ENCODE measurements around the gene PEPD.

PEPD gene

DNA sequence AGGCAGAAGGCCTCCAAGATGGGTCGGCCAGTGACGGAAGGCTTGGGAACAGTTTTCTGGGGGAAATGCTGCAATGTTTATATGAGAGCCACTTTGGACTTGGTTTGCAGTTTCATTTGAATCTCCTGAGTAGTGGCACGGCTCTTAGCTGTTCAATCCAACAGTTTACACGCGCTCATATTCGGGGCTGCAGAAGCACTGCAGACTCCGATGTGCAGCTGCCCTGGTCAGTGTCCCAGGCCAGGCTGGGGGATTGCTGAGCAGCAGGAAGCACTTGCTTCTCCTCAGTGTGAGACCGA is 116.4 kb downstream of the PEPD start:
- DNase-seq = no peak

DNA sequence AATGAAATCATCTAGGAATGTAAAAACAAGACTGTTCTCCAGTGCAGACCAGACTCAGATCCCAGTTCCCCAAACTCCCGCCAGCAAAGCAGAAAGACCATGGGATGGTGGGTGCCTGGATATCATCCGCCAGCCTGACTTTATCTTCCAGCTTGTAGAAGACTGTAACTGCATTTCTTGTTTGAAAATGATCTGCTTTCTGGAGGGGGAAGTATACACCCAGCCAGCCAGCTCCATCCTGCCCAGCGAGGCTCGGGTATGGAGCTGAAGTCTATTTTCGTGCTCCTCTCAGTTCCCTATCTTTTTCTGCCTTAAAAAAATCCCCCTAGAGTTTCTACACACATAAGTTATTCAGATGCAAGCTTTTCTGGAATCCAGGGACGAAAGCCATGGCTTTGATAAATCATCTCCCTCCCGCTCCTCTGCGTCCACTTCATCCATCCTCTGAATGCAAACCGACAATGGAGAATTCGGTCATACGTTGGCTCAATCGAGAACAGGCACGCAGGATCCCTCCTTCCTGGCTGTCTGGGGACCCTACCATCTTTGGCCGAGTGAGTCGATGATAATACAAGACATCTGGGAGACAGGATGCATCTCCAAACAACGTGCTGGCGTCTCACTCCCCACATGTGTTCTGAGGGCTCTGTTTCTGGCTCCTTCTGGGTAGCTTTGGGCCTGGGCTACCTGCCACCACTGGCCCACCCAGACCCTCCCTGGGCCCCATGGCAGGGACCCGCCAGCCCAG is 116.9 kb downstream of the PEPD start:
- DNase-seq = no peak

DNA sequence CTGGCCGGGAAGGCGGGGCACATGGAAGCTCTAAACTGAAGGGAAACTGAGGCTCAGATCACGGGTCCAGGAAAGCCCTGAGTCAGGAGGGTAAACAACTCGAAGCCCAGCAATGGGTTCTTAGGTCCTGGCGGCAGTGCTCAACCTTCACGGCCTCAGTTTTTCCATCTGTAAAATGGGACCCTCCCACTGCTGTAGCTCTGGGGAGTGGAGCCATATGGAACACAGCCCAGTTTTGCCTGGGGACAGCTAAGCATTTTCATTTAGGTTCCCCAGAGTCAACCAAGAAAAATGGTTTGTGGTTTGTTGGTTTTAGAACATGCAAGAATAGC is 117.7 kb downstream of the PEPD start:
- no peak for DNase-seq

DNA sequence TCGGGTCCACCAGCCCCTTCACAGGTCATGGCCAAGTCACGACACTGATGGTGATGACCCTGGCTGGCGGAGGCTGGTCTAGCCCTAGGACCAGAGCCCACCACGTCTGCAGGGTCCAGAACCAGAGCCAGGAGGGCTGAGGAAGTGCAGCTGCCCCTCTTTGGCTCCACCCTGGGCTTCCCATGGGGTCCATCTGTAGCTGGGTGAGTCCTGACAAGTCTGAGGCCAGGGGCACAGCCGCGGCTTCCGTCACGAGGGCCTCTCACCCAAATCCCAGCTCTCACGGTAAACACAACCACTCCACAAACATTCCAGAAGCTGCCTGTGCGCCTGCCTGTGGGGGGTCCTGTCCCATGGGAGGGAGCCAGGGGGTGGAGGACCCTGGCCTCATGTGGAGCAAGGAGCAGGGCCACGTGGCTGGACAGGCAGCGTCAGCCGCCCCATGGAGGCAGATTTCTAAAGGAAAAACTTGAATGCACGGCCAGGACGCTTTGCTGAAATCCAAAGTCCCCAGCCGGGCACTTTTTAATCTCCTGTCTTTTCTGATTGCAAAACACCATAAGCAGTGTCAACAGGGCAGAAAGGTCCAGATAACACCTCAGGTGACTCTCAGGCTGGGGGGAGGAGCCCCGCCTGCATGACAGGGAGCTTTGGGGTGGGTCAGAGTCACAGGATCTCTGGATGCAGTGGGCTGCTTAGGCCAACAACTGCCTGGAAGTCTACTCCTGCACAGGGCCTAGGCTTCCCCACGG is 118.2 kb downstream of the PEPD start:
- DNase-seq = no peak

DNA sequence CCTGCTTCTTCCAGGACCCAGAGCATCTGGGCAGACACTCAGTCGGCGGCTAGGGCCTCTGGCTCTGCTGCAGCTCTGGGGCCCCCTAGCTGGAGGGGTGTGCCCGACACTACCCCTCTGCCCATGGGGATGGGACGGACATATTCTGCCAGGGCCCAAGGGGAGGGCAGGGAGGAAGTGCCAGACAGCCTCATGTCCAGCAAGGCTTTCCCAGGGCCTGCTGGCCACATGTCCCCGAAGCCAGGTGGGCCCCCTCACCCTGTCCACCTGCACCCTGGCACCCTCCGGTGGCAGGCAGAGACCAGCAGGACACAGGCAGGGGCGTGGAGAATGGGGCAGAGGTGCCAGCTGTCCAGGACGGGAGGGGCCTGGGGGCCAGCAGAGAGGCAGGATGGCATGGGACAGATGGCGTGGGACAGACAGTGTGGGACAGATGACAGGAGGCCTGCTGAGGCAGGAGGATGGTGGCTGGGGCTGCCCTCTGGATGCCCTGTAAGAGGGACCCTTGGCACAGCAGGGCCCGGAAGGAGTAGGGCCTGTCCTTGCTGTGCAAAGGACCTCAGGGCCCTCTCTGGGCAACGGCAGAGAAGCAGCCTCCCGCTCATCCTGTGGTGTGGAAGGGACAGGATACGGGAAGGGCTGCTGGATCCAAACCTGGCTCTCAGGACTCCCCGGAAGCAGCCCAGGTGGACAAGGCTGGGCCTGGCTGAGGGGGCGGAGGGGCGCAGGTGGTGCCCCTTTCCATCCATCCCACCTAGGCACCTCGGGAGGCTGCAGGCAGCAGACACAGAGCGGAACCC is 119.0 kb downstream of the PEPD start:
- no peak for DNase-seq

DNA sequence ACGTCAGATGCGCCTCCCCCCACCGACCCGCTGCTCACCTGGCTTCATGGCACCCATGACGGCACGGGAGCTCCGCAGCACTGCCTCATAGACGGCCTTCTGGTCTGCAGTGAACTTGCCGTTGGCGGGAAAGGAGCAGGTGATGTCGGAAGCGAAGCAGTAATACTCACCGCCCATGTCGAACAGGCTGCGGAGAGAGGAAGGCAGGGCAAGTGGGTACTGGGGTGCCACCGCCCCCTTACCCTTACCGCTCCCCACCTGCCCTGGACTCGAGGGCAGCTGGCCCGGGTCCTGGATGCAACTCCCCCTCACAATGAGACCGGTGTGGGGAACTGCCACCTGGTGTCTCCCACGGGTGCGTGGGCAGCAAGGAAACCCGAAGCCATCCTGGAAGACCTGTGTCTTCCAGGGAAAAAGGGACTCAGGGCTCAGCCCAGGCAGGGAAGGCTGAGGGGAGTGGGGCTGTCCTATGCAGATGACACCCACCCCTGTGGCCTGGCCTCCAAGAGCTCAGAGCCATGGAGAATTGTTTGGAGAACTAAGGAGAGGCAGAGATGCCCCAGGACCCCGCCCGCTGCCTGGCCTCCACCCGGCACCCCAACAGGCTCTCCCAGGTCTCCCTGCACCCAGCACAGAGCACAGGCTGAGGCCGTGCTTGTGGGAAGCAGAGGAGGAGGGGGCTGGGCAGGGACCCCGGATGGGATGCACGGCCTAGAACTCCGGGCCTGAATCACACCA is 119.7 kb downstream of the PEPD start:
- no peak for DNase-seq

- DNase-seq = no peak
Measured at GRCh38 chr19:33400856-33401682, 120.5 kb downstream of the PEPD start.

DNA sequence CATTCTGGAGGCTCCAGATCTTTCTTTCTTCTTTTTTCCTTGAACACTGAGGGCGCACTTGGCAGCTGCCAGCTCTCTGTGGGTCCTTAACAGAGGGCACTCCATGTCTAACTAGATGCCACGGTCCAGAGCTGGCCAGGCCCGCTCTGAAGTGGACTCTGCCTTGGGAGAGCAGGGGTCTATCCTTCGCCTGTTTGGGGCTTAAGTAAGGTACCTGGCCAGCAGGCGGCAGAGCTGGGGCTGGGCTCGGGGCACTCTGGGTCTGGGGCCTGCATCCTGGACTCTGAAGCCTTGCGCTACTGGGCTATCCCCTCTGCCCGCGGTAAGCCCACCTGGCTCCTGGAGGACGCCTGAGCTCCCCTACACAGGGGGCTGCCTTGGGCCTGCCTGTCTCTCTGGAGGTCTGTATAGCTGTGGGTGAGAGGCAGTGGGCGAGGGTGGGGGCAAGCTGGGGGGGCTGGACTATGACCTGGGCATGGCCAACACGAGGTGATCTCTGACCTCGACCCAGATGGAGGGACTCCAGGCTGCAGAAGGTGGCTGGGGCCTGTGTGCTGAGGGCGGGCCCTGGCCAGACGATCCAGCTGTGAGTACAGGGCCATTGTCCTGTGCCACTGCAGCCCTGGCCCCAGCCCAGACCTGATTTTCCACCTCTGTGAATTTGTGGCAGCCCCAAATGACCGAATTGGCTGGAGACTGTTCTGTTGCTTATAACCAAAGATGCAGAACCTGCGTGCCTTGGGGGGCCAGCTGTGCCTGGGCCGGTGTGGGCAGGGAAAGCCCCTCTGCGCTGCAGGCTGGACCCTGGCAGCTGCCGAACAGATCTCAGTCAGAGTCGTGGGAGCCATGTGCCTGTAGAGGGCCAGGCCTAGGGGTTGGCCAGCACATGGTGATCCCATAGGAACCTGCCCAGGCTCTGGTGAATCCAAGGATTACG is 121.6 kb downstream of the PEPD start:
- DNase-seq = no peak

- DNase-seq = no peak
Measured at GRCh38 chr19:33399081-33399744, 122.4 kb downstream of the PEPD start.

GRCh38 chr19:33398361-33399060 is 123.1 kb downstream of the PEPD start:
- no peak for DNase-seq

- DNase-seq = no peak
Measured at GRCh38 chr19:33397536-33398360, 123.8 kb downstream of the PEPD start.

- no peak for DNase-seq
Measured at GRCh38 chr19:33396701-33397535, 124.7 kb downstream of the PEPD start.

- DNase-seq = no peak
Measured at GRCh38 chr19:33395561-33396550, 125.7 kb downstream of the PEPD start.

GRCh38 chr19:33394723-33395560 is 126.6 kb downstream of the PEPD start:
- DNase-seq = no peak

DNA sequence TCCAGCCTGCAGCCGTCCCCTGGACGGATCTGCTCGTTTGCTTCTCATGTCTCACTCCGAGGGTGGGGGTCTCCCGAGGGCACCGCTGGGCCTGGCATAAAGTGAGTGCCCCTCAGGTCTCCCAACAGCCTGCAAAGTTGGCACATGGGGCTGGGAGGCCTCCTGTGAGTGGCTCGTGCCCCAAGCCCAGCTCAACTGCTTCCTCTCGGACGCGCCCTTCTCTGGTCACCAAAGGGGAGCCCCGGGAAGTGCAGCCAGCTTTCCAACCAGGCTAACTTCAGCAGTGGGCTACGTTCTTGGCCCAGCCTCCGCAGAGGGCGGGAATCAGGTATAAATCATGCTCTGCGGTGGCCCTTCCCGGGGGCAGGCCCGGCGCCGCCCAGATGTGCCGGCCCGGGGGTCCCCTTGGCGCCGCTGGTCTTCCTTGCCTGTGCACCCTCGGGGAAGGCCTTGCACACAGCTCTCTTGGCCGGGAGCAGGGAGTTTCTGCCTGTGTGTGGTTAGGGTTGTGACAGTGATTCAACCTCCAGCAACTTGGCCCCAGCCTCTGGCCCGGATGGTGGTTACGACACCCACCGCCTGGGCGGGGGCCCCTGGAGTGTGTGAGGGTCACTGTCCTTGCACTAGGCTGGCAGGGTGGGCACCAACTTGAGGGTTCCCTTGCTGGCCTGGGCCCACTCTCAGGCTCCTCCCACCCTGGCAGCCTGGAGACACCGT is 127.4 kb downstream of the PEPD start:
- DNase-seq = no peak

Measured in NCI-H187 (cell line).